ENCODE results near the gene GLIS1. TPM values are rescaled to one million over a fixed set of nuclear protein-coding genes. Genes with fewer than 3 reads are reported as not detected.

GLIS1 gene
- total RNA-seq, 1 donor from 2014 or later = 1.4 TPM

GRCh38 chr1:53693773-53694717, 44.9 kb downstream of the GLIS1 start:
- DNase-seq (ENCODE audit: low spot score) = no peak

- peak; percentile 39 for DNase-seq (ENCODE audit: low spot score)
Observed at GRCh38 chr1:53693339-53693738, 45.6 kb downstream of the GLIS1 start.

GRCh38 chr1:53691326-53691725, 47.6 kb downstream of the GLIS1 start:
- no peak for DNase-seq (ENCODE audit: low spot score)

- no peak for DNase-seq (ENCODE audit: low spot score)
Observed at GRCh38 chr1:53690411-53690810, 48.6 kb downstream of the GLIS1 start.

GRCh38 chr1:53689736-53690326, 49.1 kb downstream of the GLIS1 start:
- DNase-seq (ENCODE audit: low spot score) = no peak

- DNase-seq (ENCODE audit: low spot score) = no peak
Observed at GRCh38 chr1:53689223-53689622, 49.7 kb downstream of the GLIS1 start.

- no peak for DNase-seq (ENCODE audit: low spot score)
Observed at GRCh38 chr1:53688381-53689102, 50.4 kb downstream of the GLIS1 start.

GRCh38 chr1:53687901-53688300, 51.1 kb downstream of the GLIS1 start:
- no peak for DNase-seq (ENCODE audit: low spot score)

- DNase-seq (ENCODE audit: low spot score) = no peak
Observed at GRCh38 chr1:53687426-53687825, 51.5 kb downstream of the GLIS1 start.

- no peak for DNase-seq (ENCODE audit: low spot score)
Observed at GRCh38 chr1:53686965-53687267, 52.0 kb downstream of the GLIS1 start.

- DNase-seq (ENCODE audit: low spot score) = peak; percentile 76
Observed at GRCh38 chr1:53686091-53686964, 52.6 kb downstream of the GLIS1 start.

GRCh38 chr1:53685272-53686051, 53.5 kb downstream of the GLIS1 start:
- DNase-seq (ENCODE audit: low spot score) = peak; percentile 55

GRCh38 chr1:53684741-53685140, 54.2 kb downstream of the GLIS1 start:
- DNase-seq (ENCODE audit: low spot score) = no peak

GRCh38 chr1:53683986-53684740, 54.8 kb downstream of the GLIS1 start:
- DNase-seq (ENCODE audit: low spot score) = peak; percentile 88

GRCh38 chr1:53682881-53683280, 56.1 kb downstream of the GLIS1 start:
- DNase-seq (ENCODE audit: low spot score) = peak; percentile 6

GRCh38 chr1:53681977-53682685, 56.8 kb downstream of the GLIS1 start:
- peak; percentile 45 for DNase-seq (ENCODE audit: low spot score)

- DNase-seq (ENCODE audit: low spot score) = peak; percentile 48
Observed at GRCh38 chr1:53681351-53681976, 57.5 kb downstream of the GLIS1 start.

GRCh38 chr1:53680868-53681267, 58.1 kb downstream of the GLIS1 start:
- DNase-seq (ENCODE audit: low spot score) = no peak

All from umbilical cord (tissue), 2 donors.